GM23338 (cell line): Measurements from ENCODE around the gene PTRHD1. TPM values are rescaled to one million over a fixed set of nuclear protein-coding genes. Genes with fewer than 3 reads are reported as not detected.
A peak's percentile ranks its signal among the peaks of the same experiment; 100 is the strongest.

Experiments used
- ATAC-seq: fragments of 200-7000 bp; cut with Tn5 transposase; 3 replicates; pipeline ENCODE4 v1.9.1; 2020
- DNase-seq: peaks from one replicate; pipeline ENCODE4 v3.0.0-alpha.2; 2015; ENCODE audit warnings: low spot score
- H2AFZ ChIP-seq: fragments of 200-600 bp; sonication (generic); 2 replicates; pipeline ENCODE4 v1.8.0; 2016; ENCODE audit warnings: antibody characterized with exemption, mild to moderate bottlenecking, moderate library complexity
- H3F3A ChIP-seq: fragments of 200-600 bp; sonication (generic); replicated peaks from 2 replicates; pipeline ENCODE4 v1.8.0; 2017; ENCODE audit warnings: antibody characterized with exemption, mixed run types, low read depth
- H3K27ac ChIP-seq: fragments of 200-600 bp; sonication (generic); 2 replicates; pipeline ENCODE4 v1.6.1; 2016; ENCODE audit warnings: low read depth
- H3K27me3 ChIP-seq: fragments of 200-600 bp; sonication (generic); 2 replicates; pipeline ENCODE4 v1.8.0; 2016; ENCODE audit warnings: mild to moderate bottlenecking, mixed run types, moderate library complexity; ENCODE audit not compliant: insufficient read depth
- H3K36me3 ChIP-seq: fragments of 200-600 bp; sonication (generic); 2 replicates; pipeline ENCODE4 v1.8.0; 2016; ENCODE audit warnings: mild to moderate bottlenecking; ENCODE audit not compliant: insufficient read depth
- H3K4me1 ChIP-seq: fragments of 200-600 bp; sonication (generic); 2 replicates; pipeline ENCODE4 v1.8.0; 2016; ENCODE audit warnings: mild to moderate bottlenecking, moderate library complexity; ENCODE audit not compliant: insufficient read depth
- H3K4me2 ChIP-seq: fragments of 200-600 bp; sonication (generic); 2 replicates; pipeline ENCODE4 v1.7.1; 2017; ENCODE audit warnings: mixed run types
- H3K4me3 ChIP-seq: fragments of 200-600 bp; sonication (generic); 2 replicates; pipeline ENCODE4 v1.6.1; 2016; ENCODE audit warnings: mixed run types
- H3K79me2 ChIP-seq: fragments of 200-600 bp; sonication (generic); replicated peaks from 2 replicates; pipeline ENCODE4 v1.8.0; 2017; ENCODE audit warnings: mild to moderate bottlenecking; ENCODE audit not compliant: insufficient read depth
- H3K9me2 ChIP-seq: fragments of 200-600 bp; sonication (generic); 2 replicates; pipeline ENCODE4 v1.8.0; 2017; ENCODE audit not compliant: insufficient read depth
- H4K20me1 ChIP-seq: fragments of 200-600 bp; sonication (generic); replicated peaks from 2 replicates; pipeline ENCODE4 v1.8.0; 2017; ENCODE audit warnings: mild to moderate bottlenecking; ENCODE audit not compliant: insufficient read depth
- H3K27ac Mint-ChIP-seq: 2 replicates; pipeline ENCODE4 v1.8.0; 2020; ENCODE audit warnings: inconsistent platforms, mild to moderate bottlenecking, moderate library complexity, mixed read lengths
- H3K27me3 Mint-ChIP-seq: 3 replicates; pipeline ENCODE4 v1.8.0; 2022; ENCODE audit warnings: low read depth, mild to moderate bottlenecking, moderate library complexity, mixed read lengths, inconsistent platforms; ENCODE audit not compliant: insufficient read depth, poor library complexity
- H3K36me3 Mint-ChIP-seq: 3 replicates; pipeline ENCODE4 v1.8.0; 2021; ENCODE audit warnings: low read depth, mild to moderate bottlenecking, inconsistent platforms, moderate library complexity, mixed read lengths
- H3K4me1 Mint-ChIP-seq: 3 replicates; pipeline ENCODE4 v1.8.0; 2020; ENCODE audit warnings: mild to moderate bottlenecking, inconsistent platforms, mixed read lengths
- H3K4me3 Mint-ChIP-seq: 3 replicates; pipeline ENCODE4 v1.8.0; 2021; ENCODE audit warnings: moderate library complexity, mild to moderate bottlenecking, inconsistent platforms, mixed read lengths
- H3K9me3 Mint-ChIP-seq: 3 replicates; pipeline ENCODE4 v1.8.0; 2020; ENCODE audit warnings: moderate library complexity, mild to moderate bottlenecking, inconsistent platforms, mixed read lengths
- CREB1 ChIP-seq: fragments of 250-450 bp; sonication (Bioruptor Pico); IDR thresholded peaks from 2 replicates; pipeline ENCODE4 v1.5.0; 2020; ENCODE audit warnings: low read depth, mild to moderate bottlenecking, moderate library complexity
- EZH2 ChIP-seq: fragments of 200-600 bp; sonication (generic); IDR thresholded peaks from one replicate; pipeline ENCODE4 v1.8.0; 2017; ENCODE audit warnings: antibody characterized with exemption, mild to moderate bottlenecking, low read depth; ENCODE audit not compliant: unreplicated experiment
- JUNB ChIP-seq: IDR thresholded peaks from one replicate; pipeline ENCODE4 v1.6.1; 2016; ENCODE audit warnings: antibody characterized with exemption; ENCODE audit not compliant: unreplicated experiment
- STAT1 ChIP-seq: IDR thresholded peaks from one replicate; pipeline ENCODE4 v1.6.1; 2016; ENCODE audit warnings: antibody characterized with exemption; ENCODE audit not compliant: unreplicated experiment
- polyA plus RNA-seq: library from polyadenylated mRNA; unstranded; fragments of >200 nt; fragmentation: Nextera tagmentation; extraction: Ambion mirVana; gene quantifications from 2 replicates; pipeline ENCODE4 v1.2.1, GENCODE V29; 2016
- total RNA-seq: library from RNA; depleted of rRNA; stranded (reverse); fragments of >200 nt; shearing (Covaris generic); gene quantifications from 2 replicates; pipeline ENCODE4 v1.2.3, GENCODE V29; 2014
- TF ChIP-seq, protein P1 (sequence below), 2 experiments: fragments of 200-600 bp in 1 of 2; sonication (generic) in 1 of 2; conservative IDR thresholded peaks; 2 replicates each; pipeline versions ENCODE4 v1.5.1 to v1.6.1; 2016 to 2017; ENCODE audit warnings: antibody characterized with exemption in 2 of 2, low read depth in 2 of 2, mild to moderate bottlenecking in 2 of 2, moderate library complexity in 1 of 2
- TF ChIP-seq, protein P2 (sequence below): fragments of 250-450 bp; sonication (Bioruptor Pico); IDR thresholded peaks from 2 replicates; pipeline ENCODE4 v1.5.0; 2020; ENCODE audit warnings: mild to moderate bottlenecking, moderate library complexity

The PTRHD1 gene
- total and polyA plus RNA-seq, 2 experiments from 2014 or later: 46.9 to 105 TPM

DNA sequence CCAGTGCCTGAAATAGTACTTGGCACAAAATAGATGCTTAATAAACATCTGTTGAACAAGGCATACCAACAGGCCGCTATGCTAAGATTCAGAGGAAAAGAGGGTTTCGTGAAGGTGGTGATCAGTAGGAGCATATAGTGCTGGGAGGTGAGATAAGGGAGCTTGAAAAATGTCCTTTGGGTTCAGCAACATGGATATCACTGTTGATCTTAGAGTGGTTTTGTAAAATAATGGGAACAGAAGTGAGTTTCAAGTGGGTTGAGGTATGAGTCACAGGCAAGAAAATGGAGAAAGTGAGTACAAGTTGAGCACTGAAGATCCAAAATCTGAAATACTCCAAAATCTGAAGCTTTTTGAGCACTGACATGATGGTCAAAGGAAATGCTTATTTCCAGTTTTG lies 4.5 kb upstream of the PTRHD1 start (continued):
- TF ChIP-seq, protein P1, sequence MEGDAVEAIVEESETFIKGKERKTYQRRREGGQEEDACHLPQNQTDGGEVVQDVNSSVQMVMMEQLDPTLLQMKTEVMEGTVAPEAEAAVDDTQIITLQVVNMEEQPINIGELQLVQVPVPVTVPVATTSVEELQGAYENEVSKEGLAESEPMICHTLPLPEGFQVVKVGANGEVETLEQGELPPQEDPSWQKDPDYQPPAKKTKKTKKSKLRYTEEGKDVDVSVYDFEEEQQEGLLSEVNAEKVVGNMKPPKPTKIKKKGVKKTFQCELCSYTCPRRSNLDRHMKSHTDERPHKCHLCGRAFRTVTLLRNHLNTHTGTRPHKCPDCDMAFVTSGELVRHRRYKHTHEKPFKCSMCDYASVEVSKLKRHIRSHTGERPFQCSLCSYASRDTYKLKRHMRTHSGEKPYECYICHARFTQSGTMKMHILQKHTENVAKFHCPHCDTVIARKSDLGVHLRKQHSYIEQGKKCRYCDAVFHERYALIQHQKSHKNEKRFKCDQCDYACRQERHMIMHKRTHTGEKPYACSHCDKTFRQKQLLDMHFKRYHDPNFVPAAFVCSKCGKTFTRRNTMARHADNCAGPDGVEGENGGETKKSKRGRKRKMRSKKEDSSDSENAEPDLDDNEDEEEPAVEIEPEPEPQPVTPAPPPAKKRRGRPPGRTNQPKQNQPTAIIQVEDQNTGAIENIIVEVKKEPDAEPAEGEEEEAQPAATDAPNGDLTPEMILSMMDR (conservative IDR thresholded peaks at IDR 0.05; ENCODE audit: low read depth in 2 of 2): no peak
- TF ChIP-seq EZH2: no peak
- TF ChIP-seq, protein P2, sequence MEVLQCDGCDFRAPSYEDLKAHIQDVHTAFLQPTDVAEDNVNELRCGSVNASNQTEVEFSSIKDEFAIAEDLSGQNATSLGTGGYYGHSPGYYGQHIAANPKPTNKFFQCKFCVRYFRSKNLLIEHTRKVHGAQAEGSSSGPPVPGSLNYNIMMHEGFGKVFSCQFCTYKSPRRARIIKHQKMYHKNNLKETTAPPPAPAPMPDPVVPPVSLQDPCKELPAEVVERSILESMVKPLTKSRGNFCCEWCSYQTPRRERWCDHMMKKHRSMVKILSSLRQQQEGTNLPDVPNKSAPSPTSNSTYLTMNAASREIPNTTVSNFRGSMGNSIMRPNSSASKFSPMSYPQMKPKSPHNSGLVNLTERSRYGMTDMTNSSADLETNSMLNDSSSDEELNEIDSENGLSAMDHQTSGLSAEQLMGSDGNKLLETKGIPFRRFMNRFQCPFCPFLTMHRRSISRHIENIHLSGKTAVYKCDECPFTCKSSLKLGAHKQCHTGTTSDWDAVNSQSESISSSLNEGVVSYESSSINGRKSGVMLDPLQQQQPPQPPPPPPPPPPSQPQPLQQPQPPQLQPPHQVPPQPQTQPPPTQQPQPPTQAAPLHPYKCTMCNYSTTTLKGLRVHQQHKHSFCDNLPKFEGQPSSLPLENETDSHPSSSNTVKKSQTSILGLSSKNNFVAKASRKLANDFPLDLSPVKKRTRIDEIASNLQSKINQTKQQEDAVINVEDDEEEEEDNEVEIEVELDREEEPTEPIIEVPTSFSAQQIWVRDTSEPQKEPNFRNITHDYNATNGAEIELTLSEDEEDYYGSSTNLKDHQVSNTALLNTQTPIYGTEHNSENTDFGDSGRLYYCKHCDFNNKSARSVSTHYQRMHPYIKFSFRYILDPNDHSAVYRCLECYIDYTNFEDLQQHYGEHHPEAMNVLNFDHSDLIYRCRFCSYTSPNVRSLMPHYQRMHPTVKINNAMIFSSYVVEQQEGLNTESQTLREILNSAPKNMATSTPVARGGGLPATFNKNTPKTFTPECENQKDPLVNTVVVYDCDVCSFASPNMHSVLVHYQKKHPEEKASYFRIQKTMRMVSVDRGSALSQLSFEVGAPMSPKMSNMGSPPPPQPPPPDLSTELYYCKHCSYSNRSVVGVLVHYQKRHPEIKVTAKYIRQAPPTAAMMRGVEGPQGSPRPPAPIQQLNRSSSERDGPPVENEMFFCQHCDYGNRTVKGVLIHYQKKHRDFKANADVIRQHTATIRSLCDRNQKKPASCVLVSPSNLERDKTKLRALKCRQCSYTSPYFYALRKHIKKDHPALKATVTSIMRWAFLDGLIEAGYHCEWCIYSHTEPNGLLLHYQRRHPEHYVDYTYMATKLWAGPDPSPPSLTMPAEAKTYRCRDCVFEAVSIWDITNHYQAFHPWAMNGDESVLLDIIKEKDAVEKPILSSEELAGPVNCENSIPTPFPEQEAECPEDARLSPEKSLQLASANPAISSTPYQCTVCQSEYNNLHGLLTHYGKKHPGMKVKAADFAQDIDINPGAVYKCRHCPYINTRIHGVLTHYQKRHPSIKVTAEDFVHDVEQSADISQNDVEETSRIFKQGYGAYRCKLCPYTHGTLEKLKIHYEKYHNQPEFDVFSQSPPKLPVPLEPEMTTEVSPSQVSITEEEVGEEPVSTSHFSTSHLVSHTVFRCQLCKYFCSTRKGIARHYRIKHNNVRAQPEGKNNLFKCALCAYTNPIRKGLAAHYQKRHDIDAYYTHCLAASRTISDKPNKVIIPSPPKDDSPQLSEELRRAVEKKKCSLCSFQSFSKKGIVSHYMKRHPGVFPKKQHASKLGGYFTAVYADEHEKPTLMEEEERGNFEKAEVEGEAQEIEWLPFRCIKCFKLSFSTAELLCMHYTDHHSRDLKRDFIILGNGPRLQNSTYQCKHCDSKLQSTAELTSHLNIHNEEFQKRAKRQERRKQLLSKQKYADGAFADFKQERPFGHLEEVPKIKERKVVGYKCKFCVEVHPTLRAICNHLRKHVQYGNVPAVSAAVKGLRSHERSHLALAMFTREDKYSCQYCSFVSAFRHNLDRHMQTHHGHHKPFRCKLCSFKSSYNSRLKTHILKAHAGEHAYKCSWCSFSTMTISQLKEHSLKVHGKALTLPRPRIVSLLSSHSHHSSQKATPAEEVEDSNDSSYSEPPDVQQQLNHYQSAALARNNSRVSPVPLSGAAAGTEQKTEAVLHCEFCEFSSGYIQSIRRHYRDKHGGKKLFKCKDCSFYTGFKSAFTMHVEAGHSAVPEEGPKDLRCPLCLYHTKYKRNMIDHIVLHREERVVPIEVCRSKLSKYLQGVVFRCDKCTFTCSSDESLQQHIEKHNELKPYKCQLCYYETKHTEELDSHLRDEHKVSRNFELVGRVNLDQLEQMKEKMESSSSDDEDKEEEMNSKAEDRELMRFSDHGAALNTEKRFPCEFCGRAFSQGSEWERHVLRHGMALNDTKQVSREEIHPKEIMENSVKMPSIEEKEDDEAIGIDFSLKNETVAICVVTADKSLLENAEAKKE: no peak
- no peak for TF ChIP-seq STAT1
- TF ChIP-seq CREB1 (CRISPR knock-in tag): no peak

- peak overlapping the region; percentile 98 for H3K27ac ChIP-seq
- H3K27me3 Mint-ChIP-seq: peaks cover 15% of the 10 kb centered on the region
- peaks cover 28% of the 10 kb centered on the region for H4K20me1 ChIP-seq
- peak overlapping the region; percentile 100 for H3K27ac Mint-ChIP-seq
- TF ChIP-seq EZH2 (no peak), JUNB (no peak), STAT1 (no peak)
- H3K4me2 ChIP-seq: peak overlapping the region; percentile 94
- H3K4me1 Mint-ChIP-seq: peaks cover 31% of the 10 kb centered on the region
- no peaks in the 10 kb centered on the region for H3F3A ChIP-seq
- ATAC-seq: peak; percentile 19
- no peaks in the 10 kb centered on the region for H3K9me2 ChIP-seq
- H3K4me1 ChIP-seq: peaks cover 27% of the 10 kb centered on the region
- DNase-seq: peak; percentile 75
- no peaks in the 10 kb centered on the region for H3K27me3 ChIP-seq
- peaks cover 55% of the 10 kb centered on the region for H3K79me2 ChIP-seq
- H2AFZ ChIP-seq: peak overlapping the region; percentile 61
- peak overlapping the region; percentile 98 for H3K4me3 Mint-ChIP-seq
- H3K36me3 ChIP-seq: no peaks in the 10 kb centered on the region
- H3K9me3 Mint-ChIP-seq: no peaks in the 10 kb centered on the region; the same call in 2 of the 3 replicates
- H3K36me3 Mint-ChIP-seq: peaks cover 51% of the 10 kb centered on the region
- H3K4me3 ChIP-seq: peak overlapping the region; percentile 80
These were observed 707 bp upstream of the PTRHD1 start for GRCh38 chr2:24793761-24794435.
